Endothelial cell of umbilical vein (primary cell): Measurements from ENCODE around the gene CAMTA1.

Experiments
- EZH2 ChIP-seq: IDR thresholded peaks from 2 replicates; pipeline ENCODE4 v1.6.1; 2012; ENCODE audit warnings: borderline replicate concordance, low read depth, mild to moderate bottlenecking, moderate library complexity, low read length, inconsistent platforms; ENCODE audit not compliant: severe bottlenecking
- GATA2 ChIP-seq: IDR thresholded peaks from 2 replicates; pipeline ENCODE4 v1.7.0; 2011; ENCODE audit warnings: low read depth, mild to moderate bottlenecking, moderate library complexity, mixed read lengths, low read length; ENCODE audit not compliant: insufficient read length, insufficient read depth
- JUN ChIP-seq: IDR thresholded peaks from 2 replicates; pipeline ENCODE4 v1.6.1; 2011; ENCODE audit warnings: borderline replicate concordance, low read depth; ENCODE audit not compliant: insufficient read length, insufficient read depth
- POLR2A ChIP-seq: IDR thresholded peaks from 2 replicates; pipeline ENCODE4 v1.6.1; 2012; ENCODE audit warnings: low read depth, mild to moderate bottlenecking, control low read depth, low read length
- POLR2AphosphoS5 ChIP-seq: IDR thresholded peaks from 2 replicates; pipeline ENCODE4 v1.6.1; 2012; ENCODE audit warnings: low read depth, mild to moderate bottlenecking, control low read depth, low read length, moderate library complexity; ENCODE audit not compliant: insufficient read depth
- TF ChIP-seq, protein P1 (sequence below), 2 donors: IDR thresholded peaks; 1 replicate in 1 of 2; 2 replicates in 1 of 2; pipeline ENCODE4 v1.5.1; 2011; ENCODE audit warnings: low read length in 2 of 2, mild to moderate bottlenecking in 2 of 2, moderate library complexity in 2 of 2, control low read depth in 1 of 2, inconsistent platforms in 1 of 2, low read depth in 1 of 2; ENCODE audit not compliant: insufficient read depth in 1 of 2; ENCODE audit errors: extremely low read depth in 1 of 2

GRCh38 chr1:7322283-7322785, 537.1 kb downstream of the CAMTA1 start:
- TF ChIP-seq, protein P1, sequence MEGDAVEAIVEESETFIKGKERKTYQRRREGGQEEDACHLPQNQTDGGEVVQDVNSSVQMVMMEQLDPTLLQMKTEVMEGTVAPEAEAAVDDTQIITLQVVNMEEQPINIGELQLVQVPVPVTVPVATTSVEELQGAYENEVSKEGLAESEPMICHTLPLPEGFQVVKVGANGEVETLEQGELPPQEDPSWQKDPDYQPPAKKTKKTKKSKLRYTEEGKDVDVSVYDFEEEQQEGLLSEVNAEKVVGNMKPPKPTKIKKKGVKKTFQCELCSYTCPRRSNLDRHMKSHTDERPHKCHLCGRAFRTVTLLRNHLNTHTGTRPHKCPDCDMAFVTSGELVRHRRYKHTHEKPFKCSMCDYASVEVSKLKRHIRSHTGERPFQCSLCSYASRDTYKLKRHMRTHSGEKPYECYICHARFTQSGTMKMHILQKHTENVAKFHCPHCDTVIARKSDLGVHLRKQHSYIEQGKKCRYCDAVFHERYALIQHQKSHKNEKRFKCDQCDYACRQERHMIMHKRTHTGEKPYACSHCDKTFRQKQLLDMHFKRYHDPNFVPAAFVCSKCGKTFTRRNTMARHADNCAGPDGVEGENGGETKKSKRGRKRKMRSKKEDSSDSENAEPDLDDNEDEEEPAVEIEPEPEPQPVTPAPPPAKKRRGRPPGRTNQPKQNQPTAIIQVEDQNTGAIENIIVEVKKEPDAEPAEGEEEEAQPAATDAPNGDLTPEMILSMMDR (IDR thresholded peaks at IDR 0.05; ENCODE audit: extremely low read depth in 1 of 2, insufficient read depth in 1 of 2, low read depth in 1 of 2, low read length in 2 of 2), result no peak
- TF ChIP-seq GATA2 (no peak), POLR2A (no peak), EZH2 (no peak), POLR2AphosphoS5 (no peak), JUN (no peak)
